Stomach (tissue), 4 donors: ENCODE data around the gene DNASE1L2.

Experiments used
- CTCF ChIP-seq, 7 experiments: fragments of 450-650 bp in 4 of 7; fragments of 200-600 bp in 3 of 7; sonication (generic) in 3 of 7; IDR thresholded peaks; one replicate each; pipeline ENCODE4 v1.5.1; 2016 to 2019; ENCODE audit warnings: antibody characterized with exemption in 7 of 7, control low read depth in 2 of 7, mild to moderate bottlenecking in 1 of 7
- EP300 ChIP-seq: sonication (generic); formaldehyde crosslinking; IDR thresholded peaks from one replicate; pipeline ENCODE4 v1.6.1; 2017; ENCODE audit warnings: antibody characterized with exemption
- POLR2AphosphoS5 ChIP-seq, 3 donors: sonication (generic); formaldehyde crosslinking; IDR thresholded peaks; one replicate each; pipeline ENCODE4 v1.6.1; 2016; ENCODE audit warnings: antibody characterized with exemption in 3 of 3

GRCh38 chr16:2223221-2223941, 12.9 kb upstream of the DNASE1L2 start, which contains the start of gene E4F1:
- TF ChIP-seq CTCF (IDR thresholded peaks at IDR 0.05) (peak in 2 of 7 experiments; percentile 38 to 40), POLR2AphosphoS5 (IDR thresholded peaks at IDR 0.05) (peak; percentile 96 to 99 (median 97)), EP300 (no peak)
